ENCODE measurements around the gene B9D1. TPM values are rescaled to one million over a fixed set of nuclear protein-coding genes. Genes with fewer than 3 reads are reported as not detected.

B9D1 gene
- total and polyA plus RNA-seq, 2 of the 13 experiments (the other 11 are each of a cell fraction or from before 2014, with no cell fraction given) = 27.7 to 31.1 TPM

DNA sequence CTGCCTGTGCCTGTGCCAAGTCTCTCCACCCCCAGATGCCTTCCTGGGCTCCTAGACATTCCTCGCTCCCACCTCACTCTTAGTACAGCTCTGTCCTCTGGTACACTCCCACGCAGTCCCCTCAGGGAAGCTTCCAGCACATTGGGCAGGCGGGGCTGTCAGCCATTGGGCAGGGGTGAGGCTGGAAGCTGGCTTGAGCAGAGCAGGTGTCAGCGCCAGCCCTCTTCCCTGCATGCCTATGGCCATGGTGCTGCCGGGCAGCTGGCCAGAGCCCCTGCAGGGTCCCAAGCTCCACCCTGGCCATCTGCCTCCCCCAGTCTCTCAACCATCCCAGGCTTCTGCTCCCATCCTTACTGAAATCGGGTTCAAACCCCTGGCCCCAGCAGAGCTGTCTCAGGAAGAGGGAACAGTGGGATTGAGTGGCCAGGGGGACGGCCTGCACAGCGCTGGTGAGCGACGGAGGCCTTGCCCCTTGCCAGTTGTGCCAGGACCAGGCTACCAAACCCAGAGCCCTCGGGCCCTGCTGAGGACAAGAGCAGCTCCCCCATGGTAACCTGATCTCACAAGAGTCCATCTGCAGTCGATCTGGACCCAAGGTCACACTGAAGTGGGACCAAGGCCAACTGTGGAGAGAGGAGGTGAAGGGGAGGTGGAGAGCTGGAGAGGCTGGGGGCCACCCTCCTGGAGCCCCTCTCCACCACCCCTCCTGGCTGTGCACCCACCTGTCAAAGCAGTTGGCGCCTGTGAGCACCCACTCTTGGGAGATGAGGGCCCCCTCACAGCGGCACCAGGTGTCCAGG, 2.4 kb upstream of the B9D1 start (continued):
- TF ChIP-seq NFIB (CRISPR knock-in tag; IDR thresholded peaks at IDR 0.05; ENCODE audit: borderline replicate concordance) (no peak), SAP130 (CRISPR knock-in tag; IDR thresholded peaks at IDR 0.05; ENCODE audit: low read depth) (peak; percentile 33; the same call in 1 of the 2 replicates), MAFF (IDR thresholded peaks at IDR 0.05; ENCODE audit: low read depth, low read length) (no peak), ZNF644 (CRISPR knock-in tag; IDR thresholded peaks at IDR 0.05; ENCODE audit: low read depth) (0 out of 2 replicates have a peak, but pooled peaks have one; percentile 30), ZNF430 (CRISPR knock-in tag; IDR thresholded peaks at IDR 0.05) (peak; percentile 51; the same call in 1 of the 2 replicates), EED (CRISPR knock-in tag; IDR thresholded peaks at IDR 0.05) (no peak), KDM3A (CRISPR knock-in tag; IDR thresholded peaks at IDR 0.05; ENCODE audit: low read depth) (0 out of 2 replicates have a peak, but pooled peaks have one; percentile 14), SMAD9 (CRISPR knock-in tag; IDR thresholded peaks at IDR 0.05) (no peak), SMAD1 (CRISPR knock-in tag; IDR thresholded peaks at IDR 0.05; ENCODE audit: borderline replicate concordance, low read depth) (no peak), PHF20 (CRISPR knock-in tag; IDR thresholded peaks at IDR 0.05) (0 out of 2 replicates have a peak, but pooled peaks have one; percentile 10), HNRNPL (IDR thresholded peaks at IDR 0.05; ENCODE audit: low read depth, low read length) (peak; percentile 86), ZNF891 (CRISPR knock-in tag; IDR thresholded peaks at IDR 0.05) (peak; percentile 66; the same call in 1 of the 2 replicates), ZBTB7B (CRISPR knock-in tag; IDR thresholded peaks at IDR 0.05) (peak; percentile 35; the same call in 1 of the 2 replicates)
- TF ChIP-seq, protein P1, sequence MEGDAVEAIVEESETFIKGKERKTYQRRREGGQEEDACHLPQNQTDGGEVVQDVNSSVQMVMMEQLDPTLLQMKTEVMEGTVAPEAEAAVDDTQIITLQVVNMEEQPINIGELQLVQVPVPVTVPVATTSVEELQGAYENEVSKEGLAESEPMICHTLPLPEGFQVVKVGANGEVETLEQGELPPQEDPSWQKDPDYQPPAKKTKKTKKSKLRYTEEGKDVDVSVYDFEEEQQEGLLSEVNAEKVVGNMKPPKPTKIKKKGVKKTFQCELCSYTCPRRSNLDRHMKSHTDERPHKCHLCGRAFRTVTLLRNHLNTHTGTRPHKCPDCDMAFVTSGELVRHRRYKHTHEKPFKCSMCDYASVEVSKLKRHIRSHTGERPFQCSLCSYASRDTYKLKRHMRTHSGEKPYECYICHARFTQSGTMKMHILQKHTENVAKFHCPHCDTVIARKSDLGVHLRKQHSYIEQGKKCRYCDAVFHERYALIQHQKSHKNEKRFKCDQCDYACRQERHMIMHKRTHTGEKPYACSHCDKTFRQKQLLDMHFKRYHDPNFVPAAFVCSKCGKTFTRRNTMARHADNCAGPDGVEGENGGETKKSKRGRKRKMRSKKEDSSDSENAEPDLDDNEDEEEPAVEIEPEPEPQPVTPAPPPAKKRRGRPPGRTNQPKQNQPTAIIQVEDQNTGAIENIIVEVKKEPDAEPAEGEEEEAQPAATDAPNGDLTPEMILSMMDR (CRISPR knock-in tag; IDR thresholded peaks at IDR 0.05) = peak; percentile 14; the same call in 1 of the 2 replicates
- TF ChIP-seq, protein P2, sequence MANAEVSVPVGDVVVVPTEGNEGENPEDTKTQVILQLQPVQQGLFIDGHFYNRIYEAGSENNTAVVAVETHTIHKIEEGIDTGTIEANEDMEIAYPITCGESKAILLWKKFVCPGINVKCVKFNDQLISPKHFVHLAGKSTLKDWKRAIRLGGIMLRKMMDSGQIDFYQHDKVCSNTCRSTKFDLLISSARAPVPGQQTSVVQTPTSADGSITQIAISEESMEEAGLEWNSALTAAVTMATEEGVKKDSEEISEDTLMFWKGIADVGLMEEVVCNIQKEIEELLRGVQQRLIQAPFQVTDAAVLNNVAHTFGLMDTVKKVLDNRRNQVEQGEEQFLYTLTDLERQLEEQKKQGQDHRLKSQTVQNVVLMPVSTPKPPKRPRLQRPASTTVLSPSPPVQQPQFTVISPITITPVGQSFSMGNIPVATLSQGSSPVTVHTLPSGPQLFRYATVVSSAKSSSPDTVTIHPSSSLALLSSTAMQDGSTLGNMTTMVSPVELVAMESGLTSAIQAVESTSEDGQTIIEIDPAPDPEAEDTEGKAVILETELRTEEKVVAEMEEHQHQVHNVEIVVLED (CRISPR knock-in tag; IDR thresholded peaks at IDR 0.05; ENCODE audit: borderline replicate concordance) = peak; percentile 25; the same call in 1 of the 2 replicates
- TF ChIP-seq, protein P3, sequence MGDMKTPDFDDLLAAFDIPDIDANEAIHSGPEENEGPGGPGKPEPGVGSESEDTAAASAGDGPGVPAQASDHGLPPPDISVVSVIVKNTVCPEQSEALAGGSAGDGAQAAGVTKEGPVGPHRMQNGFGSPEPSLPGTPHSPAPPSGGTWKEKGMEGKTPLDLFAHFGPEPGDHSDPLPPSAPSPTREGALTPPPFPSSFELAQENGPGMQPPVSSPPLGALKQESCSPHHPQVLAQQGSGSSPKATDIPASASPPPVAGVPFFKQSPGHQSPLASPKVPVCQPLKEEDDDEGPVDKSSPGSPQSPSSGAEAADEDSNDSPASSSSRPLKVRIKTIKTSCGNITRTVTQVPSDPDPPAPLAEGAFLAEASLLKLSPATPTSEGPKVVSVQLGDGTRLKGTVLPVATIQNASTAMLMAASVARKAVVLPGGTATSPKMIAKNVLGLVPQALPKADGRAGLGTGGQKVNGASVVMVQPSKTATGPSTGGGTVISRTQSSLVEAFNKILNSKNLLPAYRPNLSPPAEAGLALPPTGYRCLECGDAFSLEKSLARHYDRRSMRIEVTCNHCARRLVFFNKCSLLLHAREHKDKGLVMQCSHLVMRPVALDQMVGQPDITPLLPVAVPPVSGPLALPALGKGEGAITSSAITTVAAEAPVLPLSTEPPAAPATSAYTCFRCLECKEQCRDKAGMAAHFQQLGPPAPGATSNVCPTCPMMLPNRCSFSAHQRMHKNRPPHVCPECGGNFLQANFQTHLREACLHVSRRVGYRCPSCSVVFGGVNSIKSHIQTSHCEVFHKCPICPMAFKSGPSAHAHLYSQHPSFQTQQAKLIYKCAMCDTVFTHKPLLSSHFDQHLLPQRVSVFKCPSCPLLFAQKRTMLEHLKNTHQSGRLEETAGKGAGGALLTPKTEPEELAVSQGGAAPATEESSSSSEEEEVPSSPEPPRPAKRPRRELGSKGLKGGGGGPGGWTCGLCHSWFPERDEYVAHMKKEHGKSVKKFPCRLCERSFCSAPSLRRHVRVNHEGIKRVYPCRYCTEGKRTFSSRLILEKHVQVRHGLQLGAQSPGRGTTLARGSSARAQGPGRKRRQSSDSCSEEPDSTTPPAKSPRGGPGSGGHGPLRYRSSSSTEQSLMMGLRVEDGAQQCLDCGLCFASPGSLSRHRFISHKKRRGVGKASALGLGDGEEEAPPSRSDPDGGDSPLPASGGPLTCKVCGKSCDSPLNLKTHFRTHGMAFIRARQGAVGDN (CRISPR knock-in tag; IDR thresholded peaks at IDR 0.05) = peak; percentile 81
- TF ChIP-seq, protein P4, sequence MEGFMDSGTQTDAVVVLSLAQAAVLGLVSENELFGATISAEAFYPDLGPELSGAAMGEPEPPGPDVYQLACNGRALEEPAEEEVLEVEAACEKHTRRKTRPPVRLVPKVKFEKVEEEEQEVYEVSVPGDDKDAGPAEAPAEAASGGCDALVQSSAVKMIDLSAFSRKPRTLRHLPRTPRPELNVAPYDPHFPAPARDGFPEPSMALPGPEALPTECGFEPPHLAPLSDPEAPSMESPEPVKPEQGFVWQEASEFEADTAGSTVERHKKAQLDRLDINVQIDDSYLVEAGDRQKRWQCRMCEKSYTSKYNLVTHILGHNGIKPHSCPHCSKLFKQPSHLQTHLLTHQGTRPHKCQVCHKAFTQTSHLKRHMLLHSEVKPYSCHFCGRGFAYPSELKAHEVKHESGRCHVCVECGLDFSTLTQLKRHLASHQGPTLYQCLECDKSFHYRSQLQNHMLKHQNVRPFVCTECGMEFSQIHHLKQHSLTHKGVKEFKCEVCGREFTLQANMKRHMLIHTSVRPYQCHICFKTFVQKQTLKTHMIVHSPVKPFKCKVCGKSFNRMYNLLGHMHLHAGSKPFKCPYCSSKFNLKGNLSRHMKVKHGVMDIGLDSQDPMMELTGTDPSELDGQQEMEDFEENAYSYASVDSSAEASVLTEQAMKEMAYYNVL (CRISPR knock-in tag; IDR thresholded peaks at IDR 0.05; ENCODE audit: borderline replicate concordance) = 0 out of 2 replicates have a peak, but pooled peaks have one; percentile 49
- TF ChIP-seq, protein P5, sequence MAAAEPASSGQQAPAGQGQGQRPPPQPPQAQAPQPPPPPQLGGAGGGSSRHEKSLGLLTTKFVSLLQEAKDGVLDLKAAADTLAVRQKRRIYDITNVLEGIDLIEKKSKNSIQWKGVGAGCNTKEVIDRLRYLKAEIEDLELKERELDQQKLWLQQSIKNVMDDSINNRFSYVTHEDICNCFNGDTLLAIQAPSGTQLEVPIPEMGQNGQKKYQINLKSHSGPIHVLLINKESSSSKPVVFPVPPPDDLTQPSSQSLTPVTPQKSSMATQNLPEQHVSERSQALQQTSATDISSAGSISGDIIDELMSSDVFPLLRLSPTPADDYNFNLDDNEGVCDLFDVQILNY (CRISPR knock-in tag; conservative IDR thresholded peaks at IDR 0.05) = no peak
